Suprapubic skin (tissue), 3 donors: ENCODE measurements around the gene FCRL3.

ENCODE experiments used
- CTCF ChIP-seq, 2 donors: fragments of 200-600 bp in 1 of 2; fragments of 450-650 bp in 1 of 2; sonication (generic) in 1 of 2; IDR thresholded peaks; one replicate each; pipeline ENCODE4 v1.5.1; 2016 to 2019; ENCODE audit warnings: antibody characterized with exemption in 2 of 2, mild to moderate bottlenecking in 1 of 2, moderate library complexity in 1 of 2
- EP300 ChIP-seq: sonication (generic); formaldehyde crosslinking; IDR thresholded peaks from one replicate; pipeline ENCODE4 v1.6.1; 2017; ENCODE audit warnings: antibody characterized with exemption
- POLR2A ChIP-seq, 2 donors: fragments of 450-650 bp; IDR thresholded peaks; one replicate each; pipeline ENCODE4 v1.6.1; 2017; ENCODE audit warnings: antibody characterized with exemption in 2 of 2, mild to moderate bottlenecking in 2 of 2, moderate library complexity in 2 of 2

- no peak for TF ChIP-seq POLR2A (IDR thresholded peaks at IDR 0.05)
- no peak for TF ChIP-seq EP300
- no peak for TF ChIP-seq CTCF (IDR thresholded peaks at IDR 0.05)
Observed at GRCh38 chr1:157724537-157725220, 24.1 kb upstream of the FCRL3 start.
